Activated T-cell treated with anti-CD3 and anti-CD28 coated beads for 48 hours (primary cell): ENCODE measurements around the gene UBASH3B.
"Not testable (repeated sequence)": the region's sequence is repeated elsewhere in the genome, so short reads cannot be mapped to it uniquely, and the experiment has no call there.

Source experiments
- DNase-seq: peaks from one replicate; pipeline ENCODE4 v3.0.0-alpha.2; 2020; ENCODE audit warnings: low read depth

UBASH3B gene, protein sequence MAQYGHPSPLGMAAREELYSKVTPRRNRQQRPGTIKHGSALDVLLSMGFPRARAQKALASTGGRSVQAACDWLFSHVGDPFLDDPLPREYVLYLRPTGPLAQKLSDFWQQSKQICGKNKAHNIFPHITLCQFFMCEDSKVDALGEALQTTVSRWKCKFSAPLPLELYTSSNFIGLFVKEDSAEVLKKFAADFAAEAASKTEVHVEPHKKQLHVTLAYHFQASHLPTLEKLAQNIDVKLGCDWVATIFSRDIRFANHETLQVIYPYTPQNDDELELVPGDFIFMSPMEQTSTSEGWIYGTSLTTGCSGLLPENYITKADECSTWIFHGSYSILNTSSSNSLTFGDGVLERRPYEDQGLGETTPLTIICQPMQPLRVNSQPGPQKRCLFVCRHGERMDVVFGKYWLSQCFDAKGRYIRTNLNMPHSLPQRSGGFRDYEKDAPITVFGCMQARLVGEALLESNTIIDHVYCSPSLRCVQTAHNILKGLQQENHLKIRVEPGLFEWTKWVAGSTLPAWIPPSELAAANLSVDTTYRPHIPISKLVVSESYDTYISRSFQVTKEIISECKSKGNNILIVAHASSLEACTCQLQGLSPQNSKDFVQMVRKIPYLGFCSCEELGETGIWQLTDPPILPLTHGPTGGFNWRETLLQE

DNA sequence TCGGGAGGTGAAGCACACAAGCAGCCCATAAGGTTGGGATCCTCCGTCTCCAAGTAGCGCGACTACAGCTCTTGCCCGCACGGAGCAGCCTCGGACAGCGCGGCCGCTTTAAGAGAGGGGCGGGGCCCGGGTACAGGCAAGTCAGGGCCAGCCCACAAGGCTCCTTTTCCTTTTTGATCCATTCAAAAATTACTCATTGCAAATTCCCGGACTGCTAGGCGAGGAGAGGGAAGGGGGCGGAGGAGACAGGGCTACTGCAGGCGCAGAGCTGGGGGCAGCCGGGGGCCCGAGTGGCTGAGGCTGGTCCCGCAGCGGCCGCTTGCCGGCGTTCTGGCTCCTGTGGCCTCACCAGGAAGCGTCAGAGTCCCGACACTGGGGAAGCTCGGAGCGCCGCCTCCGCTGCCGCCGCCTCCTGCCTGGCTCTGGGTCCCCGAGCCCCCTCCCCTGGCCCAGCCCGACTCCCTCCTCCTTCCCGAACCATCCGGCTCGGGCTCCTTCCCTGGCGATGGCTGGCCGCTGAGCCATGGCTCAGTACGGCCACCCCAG lies at the start of gene UBASH3B:
TSS of gene UBASH3B (plus strand) at position 196 of the 546 bp plus-strand sequence. CDS start at position 524, 328 bp downstream.
- peak; percentile 67 for DNase-seq

DNA sequence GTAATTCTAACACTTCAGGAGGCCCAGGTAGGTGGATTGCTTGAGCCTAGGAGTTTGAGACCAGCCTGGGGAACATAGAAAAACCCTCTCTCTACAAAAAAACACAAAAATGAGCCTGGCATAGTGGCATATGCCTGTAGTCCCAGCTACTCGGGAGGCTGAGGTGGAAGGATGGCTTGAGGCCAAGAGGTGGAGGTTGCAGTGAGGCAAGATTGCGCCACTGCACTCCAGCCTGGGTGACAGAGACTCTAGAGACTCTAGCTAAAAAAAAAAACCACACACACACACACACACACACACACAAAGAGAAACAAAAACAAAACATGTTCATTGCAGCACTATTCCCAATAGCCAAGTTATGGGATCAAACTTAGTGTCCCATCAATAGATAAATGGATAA lies 48.4 kb upstream of the UBASH3B start:
- not testable (repeated sequence) for DNase-seq

DNA sequence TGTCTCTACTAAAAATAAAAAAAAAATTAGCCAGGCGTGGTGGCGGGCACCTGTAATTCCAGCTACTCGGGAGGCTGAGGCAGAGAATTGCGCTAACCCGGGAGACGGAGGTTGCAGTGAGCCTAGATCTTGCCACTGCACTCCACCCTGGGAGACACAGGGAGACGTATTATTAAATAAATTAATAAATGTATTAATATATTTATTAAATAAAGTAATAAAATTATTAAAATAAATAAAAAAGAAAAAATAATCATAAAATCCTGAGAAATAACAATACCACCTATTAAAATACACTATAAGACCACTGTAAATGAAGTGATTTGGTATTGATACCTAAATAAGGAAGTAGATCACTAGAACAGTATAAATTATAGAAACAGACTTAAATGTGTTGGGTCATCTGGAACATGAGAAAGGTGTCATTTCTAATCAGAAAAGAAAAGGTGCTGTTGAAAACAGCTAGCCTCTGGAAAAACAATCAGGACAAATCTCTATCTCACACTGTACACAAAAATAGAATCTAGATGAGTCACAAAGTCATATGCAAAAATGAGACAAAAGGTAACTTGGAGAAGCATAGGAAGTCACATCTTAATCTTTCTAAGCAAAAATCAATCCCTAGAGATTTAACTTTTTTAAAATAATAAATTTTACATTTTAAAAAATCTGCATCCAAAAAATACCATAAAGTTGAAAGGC lies 43.2 kb upstream of the UBASH3B start:
- no peak for DNase-seq

DNA sequence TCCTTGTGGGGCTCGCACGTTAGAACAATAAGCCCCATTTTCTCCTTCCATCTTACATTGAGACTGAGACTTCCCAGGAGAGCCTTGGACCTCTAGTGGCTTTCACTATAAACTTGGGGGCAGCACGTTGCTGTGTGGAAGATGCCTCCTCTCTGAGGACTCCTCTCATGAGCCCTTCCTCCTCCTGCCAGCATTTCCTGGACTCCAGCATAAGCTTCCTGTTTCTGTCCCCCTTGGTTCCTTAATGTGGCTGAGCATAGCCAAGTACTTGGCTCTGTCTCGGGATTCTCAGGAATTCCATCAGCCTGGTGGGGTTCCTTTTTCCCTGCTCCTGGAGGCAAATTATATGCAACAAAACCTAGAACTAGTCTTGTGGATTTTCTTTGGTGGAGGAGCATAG lies 38.8 kb upstream of the UBASH3B start:
- DNase-seq, result no peak

DNA sequence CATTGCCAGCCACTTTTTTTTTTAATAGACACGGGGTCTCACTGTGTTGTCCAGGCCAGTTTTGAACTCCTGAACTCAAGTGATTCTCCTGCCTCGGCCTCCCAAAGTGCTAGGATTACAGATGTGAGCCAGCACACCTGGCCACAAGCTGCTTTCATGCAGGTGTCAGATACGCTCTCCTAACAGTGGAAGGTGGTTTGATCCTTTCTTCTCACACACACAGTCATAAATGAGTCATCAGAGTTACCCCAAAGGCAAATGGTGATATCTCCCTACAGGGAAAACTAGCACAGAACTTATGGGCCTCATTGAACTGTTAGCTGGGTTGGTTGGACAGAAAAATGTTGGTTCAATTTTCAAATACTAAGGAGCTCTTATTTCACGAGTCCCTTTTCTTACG lies 38.2 kb upstream of the UBASH3B start:
- no peak for DNase-seq

DNA sequence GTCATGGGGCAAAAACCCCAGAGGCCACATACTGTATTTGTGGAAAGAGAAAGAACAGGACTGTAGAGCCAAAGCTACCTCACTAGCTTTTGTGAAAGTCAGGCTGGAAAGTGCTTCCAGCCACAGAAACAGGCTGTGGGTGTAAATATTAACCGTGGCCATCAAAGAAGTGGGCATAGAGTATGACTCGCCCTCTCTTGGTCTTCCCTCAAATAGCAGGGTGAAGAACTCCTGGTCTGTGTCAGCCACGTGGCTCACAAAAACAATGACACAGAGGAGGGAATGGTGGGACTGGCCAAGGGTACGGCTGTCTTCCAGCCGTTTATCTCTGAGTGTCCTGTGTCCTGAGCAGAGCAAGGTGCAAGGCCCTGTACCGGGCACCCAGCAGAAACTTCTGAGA lies 37.6 kb upstream of the UBASH3B start:
- no peak for DNase-seq

DNA sequence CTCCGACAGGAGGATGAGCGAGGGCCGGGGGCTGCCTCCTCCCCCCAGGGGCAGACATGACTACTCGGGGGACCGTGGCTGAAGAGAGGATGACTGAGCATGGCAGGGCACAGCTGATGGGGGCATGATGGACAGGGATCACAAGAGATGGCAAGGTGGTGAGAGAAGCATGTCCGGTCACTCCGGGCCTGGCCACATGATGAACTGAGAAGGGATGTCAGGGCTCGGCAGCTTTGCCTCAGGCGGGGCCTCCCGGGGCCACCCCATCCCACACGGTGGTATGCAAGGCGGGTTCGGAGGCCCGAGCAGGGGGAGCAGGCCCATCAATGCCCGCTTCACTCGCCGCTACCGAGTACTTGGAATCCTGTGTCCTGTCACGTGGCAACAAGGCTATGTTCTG lies 36.6 kb upstream of the UBASH3B start:
- no peak for DNase-seq

DNA sequence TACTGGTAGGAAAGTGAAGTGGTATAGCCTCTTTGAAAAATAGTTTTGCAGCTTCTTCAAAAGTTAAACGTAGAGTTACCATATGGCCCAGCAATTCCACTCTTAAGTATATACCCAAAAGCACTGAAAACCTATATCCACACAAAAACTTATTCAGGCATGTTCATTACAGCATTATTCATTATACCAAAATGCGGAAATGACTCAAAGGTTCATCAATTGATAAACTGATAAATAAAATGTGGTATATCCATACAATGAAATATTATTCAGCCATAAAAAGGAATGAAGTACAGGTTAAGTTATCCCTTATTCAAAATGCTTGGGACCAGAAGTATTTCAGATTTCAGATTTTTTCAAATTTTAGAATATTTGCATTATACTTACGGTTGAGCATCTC lies 35.8 kb upstream of the UBASH3B start:
- no peak for DNase-seq

DNA sequence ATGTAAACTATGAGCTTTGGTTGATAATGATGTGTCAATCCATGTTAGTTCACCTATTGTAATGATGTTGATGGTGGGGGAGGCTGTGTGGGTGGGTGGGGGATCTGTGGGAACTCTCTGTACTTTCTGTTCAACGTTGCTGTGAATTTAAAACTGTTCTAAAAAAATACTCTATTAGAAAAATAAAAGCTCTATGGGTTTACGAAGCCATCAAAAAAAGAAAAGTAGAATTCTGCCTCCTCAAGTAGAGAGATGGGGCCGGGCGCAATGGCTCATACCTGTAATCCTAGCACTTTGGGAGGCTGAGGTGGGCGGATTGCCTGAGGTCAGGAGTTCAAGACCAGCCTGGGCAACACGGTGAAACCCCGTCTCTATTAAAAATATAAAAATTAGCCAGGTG lies 30.0 kb upstream of the UBASH3B start:
- DNase-seq, result not testable (repeated sequence)

DNA sequence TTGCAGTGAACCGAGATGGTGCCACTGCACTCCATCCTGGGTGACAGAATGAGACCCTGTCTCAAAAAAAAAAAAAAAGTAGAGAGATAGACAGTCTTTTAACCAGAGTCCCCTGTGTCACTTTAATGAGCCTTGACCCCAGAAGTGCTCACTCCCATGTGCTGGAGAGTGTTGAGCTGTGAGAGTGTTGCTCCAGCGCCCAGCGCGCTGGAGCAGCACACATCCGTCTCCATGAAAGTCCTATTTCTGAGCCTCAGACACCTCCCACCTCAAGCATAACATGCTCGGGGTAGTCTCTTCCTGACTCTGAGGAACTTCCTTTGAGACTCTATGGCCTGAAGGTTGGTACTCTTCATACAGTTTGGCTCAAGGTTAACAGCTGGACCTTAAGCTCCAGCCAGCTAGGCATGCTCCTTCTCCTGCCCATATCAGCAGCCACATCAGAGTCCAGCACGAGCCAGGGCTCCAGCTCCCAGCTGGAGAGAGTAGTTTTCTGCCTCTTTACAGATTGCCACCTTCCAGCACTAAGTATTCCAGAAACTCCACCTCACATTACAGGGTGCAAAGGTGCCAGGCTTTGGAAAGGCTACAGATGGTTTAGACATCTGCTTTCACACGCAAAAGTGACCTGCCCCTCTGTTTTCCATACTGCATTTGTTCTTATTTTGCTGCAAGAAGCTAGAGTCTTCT lies 29.4 kb upstream of the UBASH3B start:
- no peak for DNase-seq

DNA sequence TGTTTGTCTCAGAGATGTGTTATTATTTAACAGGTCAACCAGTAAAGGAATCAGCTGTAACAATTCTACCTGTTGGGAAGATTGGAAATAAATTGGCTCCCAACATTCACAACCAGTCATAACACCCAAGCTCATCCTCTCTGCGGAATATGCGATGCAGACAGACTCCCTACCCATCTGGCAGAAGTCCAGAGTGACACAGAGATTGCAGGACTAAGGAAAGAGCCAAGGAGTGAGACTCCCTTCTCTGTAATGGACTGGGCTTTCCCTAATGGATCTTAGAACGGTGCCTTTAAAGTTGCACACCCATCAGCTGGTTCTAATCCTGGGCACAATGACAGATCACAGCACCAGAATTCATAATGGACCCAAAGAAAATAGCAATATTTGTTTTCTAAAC lies 27.8 kb upstream of the UBASH3B start:
- DNase-seq, result no peak

DNA sequence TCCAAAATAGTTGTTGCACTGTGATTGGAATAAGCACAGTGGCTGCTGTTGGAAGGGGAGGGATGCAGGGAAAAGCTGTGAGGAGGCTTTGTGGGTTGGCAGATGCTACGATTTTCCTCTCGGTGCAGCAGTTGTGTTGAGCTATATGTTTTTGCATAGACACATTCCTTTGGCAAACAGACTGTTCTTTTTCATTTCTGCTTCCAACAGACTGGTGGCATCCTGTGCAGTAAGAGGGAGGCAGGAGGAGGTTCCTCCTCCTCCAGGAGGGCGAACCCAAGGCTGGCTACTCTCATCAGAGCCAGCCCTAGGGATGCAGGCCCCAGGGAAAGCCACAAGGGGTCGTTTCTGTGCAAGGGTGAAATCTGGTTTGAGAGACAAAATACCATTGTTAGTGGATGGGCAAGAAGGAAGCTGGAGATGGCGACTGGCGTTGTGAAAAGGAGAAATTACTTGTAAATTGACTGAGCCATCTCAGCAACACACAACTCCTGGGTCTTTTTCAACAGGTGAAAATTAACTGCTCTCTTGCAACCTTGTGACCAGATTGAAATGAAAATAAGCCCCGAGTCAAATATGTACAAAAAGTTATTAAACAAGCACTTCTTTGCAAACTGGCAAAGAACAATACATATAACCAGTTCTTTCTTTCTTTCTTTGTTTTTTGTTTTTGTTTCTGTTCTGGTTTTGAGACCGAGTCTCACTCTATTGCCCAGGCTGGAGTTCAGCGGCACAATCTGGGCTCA lies 26.5 kb upstream of the UBASH3B start:
- DNase-seq, result peak; percentile 58

DNA sequence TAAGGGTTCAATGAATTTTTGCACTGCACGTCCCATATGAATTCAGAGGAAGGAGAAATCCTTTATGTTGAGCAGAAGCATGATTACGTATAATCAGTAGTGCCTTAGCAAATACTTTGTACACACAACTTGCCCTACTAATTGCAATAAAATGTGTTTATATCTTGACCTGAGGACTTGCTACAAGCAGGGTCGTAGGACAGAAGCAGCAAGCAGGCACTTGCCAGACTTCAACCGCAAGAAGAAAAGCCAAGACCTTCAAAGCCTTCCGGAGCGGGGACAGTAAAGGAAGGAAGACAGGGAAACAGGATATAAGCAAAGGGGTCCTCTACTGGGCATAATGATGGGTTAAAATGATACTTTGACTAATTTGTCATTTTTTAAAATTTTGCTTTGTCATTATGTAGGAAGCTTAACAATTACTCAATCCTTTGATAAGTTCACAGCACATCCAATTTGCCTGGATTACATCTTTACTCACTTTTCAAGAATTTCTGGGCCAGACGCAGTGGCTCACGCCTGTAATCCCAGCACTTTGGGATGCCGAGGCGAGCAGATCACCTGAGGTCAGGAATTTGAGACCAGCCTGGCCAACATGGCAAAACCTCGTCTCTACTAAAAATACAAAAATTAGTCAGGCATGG lies 23.2 kb upstream of the UBASH3B start:
- no peak for DNase-seq

DNA sequence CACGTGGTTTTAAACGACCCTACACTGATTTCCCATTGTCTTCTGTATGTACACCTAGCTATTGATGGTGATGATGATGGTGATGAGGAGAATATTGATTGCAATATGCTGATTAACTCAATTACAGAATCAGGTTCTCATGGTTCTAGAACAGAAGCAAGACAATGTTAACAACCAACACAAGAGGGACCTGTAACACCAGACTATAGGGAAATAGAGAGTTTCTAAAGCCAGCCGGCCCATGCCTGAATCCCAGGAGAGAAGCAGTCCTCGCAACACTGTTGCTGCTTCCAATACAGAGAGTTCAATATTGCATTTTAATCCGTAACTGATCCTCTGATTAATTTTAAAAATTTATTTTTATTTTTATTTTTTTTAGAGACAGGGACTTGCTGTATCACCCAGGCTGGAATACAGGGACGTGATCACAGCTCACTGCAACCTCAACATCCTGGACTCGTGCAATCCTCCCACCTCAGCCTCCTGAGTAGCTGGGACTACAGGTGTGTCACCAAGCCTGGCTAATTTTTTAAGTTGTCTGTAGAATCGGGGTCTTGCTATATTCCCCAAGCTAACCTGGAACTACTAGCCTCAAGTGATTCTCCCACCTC lies 22.2 kb upstream of the UBASH3B start:
- DNase-seq, result no peak

DNA sequence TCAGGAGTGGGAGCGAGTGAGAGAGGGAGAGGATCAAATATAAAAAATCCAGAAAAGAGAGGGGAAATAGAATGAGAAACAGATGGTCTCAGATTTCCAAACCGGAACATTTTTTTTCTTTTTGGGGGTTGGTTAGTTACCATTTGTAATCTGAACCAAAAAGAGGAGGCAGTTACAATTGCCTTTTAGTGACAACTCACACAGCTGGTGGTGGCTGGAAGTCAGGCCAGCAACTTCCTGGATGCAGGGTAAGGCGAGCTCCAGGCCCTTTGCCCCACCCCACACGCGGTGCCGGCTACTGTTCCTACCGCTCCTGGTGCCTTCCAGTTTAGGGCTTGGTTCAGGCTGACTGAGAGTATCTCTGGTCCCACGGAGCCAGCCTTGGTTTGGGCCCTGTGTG lies 21.0 kb upstream of the UBASH3B start:
- DNase-seq, result no peak

DNA sequence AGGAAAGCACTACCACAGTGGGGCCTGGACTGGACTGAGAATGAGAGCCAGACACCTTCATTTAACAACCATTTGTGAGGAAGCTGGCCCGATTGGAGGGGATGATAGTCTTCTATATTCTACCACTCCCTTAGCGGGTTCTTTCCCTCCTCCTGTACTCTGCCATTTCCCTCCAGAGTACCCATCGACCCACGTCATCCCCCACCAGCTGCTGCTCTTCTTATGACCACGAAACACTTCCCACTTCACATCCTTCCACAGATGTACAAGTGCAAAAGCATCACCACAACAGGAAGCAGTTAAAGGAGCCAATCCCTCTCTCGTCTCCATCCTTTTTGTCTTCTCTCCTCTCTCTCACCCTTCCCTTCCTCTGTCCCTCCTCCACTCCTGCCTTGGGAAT lies 18.0 kb upstream of the UBASH3B start:
- no peak for DNase-seq

DNA sequence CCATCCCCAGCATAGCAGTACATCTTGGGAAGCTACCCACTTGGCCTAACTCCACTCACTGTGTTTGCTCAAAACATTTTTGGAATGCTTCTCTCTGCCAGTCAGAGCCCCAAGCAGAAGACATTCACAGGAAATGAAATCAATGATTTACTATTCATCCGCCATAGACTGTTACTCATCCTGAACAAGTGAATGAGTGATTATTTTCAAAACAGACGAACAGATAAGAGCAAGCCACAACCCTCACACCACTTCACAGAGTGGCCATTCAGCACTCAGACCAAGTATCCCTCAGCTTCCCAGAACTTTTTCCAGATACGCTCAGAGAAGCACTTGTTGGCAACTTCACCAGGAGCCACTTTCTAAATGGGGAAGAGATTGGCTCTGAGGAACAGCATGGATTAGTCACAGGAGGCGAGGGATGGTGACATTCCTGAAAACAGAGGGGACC lies 13.0 kb upstream of the UBASH3B start:
- no peak for DNase-seq

DNA sequence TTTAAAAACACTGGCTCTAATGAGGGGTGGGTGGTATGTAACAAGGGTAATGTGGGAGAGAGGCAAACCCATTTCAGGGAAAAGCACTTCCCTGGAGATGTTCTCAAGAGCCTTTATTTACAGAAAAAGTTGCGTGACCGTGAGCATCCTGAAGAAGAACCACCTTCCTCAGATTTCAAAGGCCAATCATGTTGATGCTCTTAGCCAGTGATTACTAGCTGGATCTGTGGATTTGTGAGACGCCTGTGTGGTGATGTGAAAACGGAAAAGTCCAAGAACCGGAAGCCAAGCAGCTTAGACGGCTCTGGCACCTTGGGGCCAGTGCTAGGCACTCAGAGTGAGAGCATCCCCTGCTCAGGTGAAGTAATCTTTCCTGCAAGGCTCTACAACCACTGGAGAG lies 12.6 kb upstream of the UBASH3B start:
- no peak for DNase-seq

DNA sequence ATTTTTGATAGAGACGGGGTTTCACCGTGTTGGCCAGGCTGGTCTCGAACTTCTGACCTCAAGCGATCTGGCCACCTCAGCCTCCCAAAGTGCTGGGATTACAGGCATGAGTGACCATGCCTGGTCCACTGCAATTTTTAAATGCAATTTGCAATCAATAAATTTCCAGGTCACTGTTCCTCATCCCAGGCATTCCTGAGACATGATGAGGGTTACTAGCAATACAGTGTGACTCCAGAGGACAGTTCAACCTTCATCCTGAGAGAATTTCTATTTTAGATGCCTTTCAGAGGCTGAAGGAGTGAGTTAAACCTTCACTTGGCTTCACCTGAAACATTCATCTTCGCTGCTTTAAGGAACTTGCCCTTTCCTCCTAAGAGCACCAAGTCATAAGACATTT lies 9.7 kb upstream of the UBASH3B start:
- no peak for DNase-seq

DNA sequence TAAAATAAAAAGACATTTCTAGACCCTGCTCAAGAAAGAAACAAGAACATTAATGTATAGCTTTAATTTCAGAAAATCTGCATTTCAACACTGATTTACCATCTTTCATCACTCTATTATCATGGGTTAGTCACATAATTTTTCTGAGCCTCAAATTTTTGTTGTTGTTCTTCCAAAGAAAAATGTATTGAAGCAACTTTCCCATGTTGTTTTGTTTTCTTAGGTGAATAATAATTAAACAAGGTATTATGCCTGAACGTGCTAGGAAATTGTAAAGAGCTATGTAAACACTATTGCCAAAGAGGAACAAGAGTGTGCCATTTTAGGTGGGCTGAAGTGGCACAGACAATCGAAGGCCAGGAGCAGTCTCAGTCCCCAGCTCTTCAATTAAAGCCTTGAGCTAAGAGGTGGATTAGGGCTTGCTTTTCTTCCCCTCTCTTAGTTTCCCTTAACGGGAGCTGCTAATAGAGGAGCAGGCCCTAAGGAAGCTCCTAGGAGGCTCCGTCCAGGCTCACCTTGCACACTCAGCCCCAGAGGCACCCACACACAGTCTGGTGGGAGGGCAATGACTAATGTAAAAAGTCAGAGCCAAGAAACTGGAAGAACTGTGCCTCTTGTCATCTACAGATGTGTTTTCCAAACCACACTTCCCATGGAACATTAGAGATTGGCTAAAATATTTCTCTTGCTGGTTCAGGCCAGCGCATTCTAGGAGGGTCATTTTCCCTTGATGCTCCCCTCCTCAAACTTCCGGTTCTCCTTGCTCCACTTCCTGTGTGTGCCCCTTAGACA lies 8.8 kb upstream of the UBASH3B start:
- no peak for DNase-seq
